ENCODE data around the gene GTPBP3. TPM values are rescaled to one million over a fixed set of nuclear protein-coding genes. Genes with fewer than 3 reads are reported as not detected.

GTPBP3 gene
- total and polyA plus RNA-seq, 9 of the 15 experiments (the other 6 are each of a cell fraction or from before 2014, with no cell fraction given): 4.9 to 124 (median 22.6) TPM

DNA sequence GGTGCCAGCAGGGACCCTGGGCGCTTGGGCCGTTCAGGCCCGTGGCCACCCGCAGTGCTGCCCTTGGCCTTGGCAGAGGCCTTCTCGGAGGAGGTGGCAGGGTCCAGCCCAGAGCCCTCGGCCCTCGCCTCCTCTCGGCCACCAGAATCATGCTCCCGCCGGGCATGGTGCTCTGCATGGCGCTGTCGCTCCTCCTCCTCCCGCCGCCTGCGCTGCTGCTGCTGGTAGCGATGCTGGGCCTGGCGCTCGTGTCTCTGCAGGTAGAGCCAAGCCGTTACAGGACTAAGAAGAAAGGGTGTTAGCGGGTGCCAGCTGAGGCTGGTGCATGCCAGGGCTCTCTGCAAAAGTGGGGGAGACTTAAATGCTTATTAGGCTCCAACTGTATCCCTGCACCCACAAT, 12.2 kb upstream of the GTPBP3 start (continued):
- TF ChIP-seq SMARCA5 (IDR thresholded peaks at IDR 0.05): no peak
- TF ChIP-seq, protein P1, sequence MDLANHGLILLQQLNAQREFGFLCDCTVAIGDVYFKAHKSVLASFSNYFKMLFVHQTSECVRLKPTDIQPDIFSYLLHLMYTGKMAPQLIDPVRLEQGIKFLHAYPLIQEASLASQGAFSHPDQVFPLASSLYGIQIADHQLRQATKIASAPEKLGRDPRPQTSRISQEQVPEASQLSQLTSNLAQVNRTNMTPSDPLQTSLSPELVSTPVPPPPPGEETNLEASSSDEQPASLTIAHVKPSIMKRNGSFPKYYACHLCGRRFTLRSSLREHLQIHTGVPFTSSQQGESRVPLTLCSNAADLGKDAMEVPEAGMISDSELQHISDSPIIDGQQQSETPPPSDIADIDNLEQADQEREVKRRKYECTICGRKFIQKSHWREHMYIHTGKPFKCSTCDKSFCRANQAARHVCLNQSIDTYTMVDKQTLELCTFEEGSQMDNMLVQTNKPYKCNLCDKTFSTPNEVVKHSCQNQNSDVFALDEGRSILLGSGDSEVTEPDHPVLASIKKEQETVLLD (IDR thresholded peaks at IDR 0.05): no peak
- TF ChIP-seq ZNF263 (CRISPR knock-in tag; IDR thresholded peaks at IDR 0.05; ENCODE audit: borderline replicate concordance): peak; percentile 49; the same call in 1 of the 2 replicates

DNA sequence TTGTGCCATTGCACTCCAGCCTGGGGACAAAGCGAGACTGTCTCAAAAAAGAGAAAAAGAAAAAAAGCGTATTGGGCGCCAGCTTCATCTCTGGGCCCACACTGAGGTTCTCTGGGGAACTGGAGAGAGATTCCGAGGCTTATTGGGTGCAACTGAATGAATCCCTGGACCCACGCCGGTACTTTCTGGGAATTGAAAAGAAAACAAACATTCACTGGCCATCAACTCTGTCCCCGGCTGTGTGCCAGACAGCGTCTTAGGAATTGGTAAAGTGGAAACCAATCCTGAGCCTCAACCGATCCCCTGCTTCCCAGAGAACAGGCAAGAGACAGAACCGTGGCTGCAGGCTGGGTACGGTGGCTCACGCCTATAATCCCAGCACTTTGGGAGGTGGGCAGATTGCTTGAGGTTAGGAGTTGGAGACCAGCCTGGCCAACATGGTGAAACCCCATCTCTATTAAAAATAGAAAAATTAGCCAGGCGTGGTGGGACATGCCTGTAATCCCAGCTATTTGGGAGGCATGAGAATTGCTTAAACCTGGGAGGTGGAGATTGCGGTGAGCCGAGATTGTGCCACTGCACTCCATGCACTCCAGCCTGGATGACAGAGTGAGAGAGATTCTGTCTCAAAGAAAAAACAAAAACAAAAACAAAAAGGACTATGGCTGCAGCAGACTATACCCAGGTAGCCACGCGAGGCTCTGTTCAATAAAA, 11.3 kb upstream of the GTPBP3 start:
- Histone ChIP-seq H3K9me1 (ENCODE audit: control insufficient read depth, insufficient read depth, low read length) (peaks cover 4% of the 10 kb centered on the region), H3K79me2 (ENCODE audit: control insufficient read depth, insufficient read depth, low read length) (no peaks in the 10 kb centered on the region), H3K4me1 (replicated peaks in 1 of 2; ENCODE audit: control insufficient read depth in 2 of 2, insufficient read depth in 2 of 2, low read length in 2 of 2) (peaks cover 3 to 56% of the 10 kb centered on the region in 2 experiments; a peak in 4 of 5 replicates), H3K9ac (ENCODE audit: insufficient read depth in 1 of 2, low read depth in 2 of 2, low read length in 2 of 2) (no peak overlapping the region), H3K4me3 (no peak overlapping the region), H3K27ac (ENCODE audit: extremely low read depth, low read depth, low read length) (no peak overlapping the region), H3K9me3 (replicated peaks; ENCODE audit: control insufficient read depth, insufficient read depth, low read depth, low read length) (no peaks in the 10 kb centered on the region), H3K4me2 (ENCODE audit: insufficient read depth, low read length) (no peak overlapping the region), H2AFZ (ENCODE audit: low read depth, low read length) (no peak overlapping the region), H4K20me1 (replicated peaks; ENCODE audit: control insufficient read depth, insufficient read depth, low read length) (no peaks in the 10 kb centered on the region; the same call in 1 of the 2 replicates), H3K36me3 (ENCODE audit: control insufficient read depth, insufficient read depth, low read length) (peaks cover 21% of the 10 kb centered on the region), H3K27me3 (ENCODE audit: control insufficient read depth in 2 of 2, insufficient read depth in 2 of 2, low read length in 2 of 2) (no peaks in the 10 kb centered on the region)
- intact Hi-C loops (cut with micrococcal nuclease) (no loop called here), in situ Hi-C loops (cut with MboI) (no loop called here)
- BruUV-seq (replicated peaks): no TSS peak
- CTCF ChIA-PET (ENCODE audit: low intra/inter-chr PET ratio): no interaction called here
- no peak for DNase-seq (ENCODE audit: extremely low read depth in 1 of 4, low spot score in 3 of 4)
- ATAC-seq: no peak
- POLR2A ChIA-PET: interaction anchor here (0.6 to 6.9 kb wide), 4 partner anchors 8 to 63 kb away, joined by 3 to 41 read pairs (median 8); partner anchors contain the start of genes ANO8 and DDA1
- FAIRE-seq: no peak
- WGBS (ENCODE audit: insufficient coverage, low coverage, missing lambda C conversion rate): 74% methylated on average over 17 of the region's 17 CpGs
- TF ChIP-seq NEUROD1 (IDR thresholded peaks at IDR 0.05; ENCODE audit: borderline replicate concordance, low read depth, low read length, partially characterized antibody): no peak
- TF ChIP-seq ZNF695 (CRISPR knock-in tag; IDR thresholded peaks at IDR 0.05): no peak
- TF ChIP-seq SAFB2 (IDR thresholded peaks at IDR 0.05; ENCODE audit: borderline replicate concordance, low read depth, low read length, severe bottlenecking): no peak
- TF ChIP-seq, protein P2, sequence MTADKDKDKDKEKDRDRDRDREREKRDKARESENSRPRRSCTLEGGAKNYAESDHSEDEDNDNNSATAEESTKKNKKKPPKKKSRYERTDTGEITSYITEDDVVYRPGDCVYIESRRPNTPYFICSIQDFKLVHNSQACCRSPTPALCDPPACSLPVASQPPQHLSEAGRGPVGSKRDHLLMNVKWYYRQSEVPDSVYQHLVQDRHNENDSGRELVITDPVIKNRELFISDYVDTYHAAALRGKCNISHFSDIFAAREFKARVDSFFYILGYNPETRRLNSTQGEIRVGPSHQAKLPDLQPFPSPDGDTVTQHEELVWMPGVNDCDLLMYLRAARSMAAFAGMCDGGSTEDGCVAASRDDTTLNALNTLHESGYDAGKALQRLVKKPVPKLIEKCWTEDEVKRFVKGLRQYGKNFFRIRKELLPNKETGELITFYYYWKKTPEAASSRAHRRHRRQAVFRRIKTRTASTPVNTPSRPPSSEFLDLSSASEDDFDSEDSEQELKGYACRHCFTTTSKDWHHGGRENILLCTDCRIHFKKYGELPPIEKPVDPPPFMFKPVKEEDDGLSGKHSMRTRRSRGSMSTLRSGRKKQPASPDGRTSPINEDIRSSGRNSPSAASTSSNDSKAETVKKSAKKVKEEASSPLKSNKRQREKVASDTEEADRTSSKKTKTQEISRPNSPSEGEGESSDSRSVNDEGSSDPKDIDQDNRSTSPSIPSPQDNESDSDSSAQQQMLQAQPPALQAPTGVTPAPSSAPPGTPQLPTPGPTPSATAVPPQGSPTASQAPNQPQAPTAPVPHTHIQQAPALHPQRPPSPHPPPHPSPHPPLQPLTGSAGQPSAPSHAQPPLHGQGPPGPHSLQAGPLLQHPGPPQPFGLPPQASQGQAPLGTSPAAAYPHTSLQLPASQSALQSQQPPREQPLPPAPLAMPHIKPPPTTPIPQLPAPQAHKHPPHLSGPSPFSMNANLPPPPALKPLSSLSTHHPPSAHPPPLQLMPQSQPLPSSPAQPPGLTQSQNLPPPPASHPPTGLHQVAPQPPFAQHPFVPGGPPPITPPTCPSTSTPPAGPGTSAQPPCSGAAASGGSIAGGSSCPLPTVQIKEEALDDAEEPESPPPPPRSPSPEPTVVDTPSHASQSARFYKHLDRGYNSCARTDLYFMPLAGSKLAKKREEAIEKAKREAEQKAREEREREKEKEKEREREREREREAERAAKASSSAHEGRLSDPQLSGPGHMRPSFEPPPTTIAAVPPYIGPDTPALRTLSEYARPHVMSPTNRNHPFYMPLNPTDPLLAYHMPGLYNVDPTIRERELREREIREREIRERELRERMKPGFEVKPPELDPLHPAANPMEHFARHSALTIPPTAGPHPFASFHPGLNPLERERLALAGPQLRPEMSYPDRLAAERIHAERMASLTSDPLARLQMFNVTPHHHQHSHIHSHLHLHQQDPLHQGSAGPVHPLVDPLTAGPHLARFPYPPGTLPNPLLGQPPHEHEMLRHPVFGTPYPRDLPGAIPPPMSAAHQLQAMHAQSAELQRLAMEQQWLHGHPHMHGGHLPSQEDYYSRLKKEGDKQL (CRISPR knock-in tag; IDR thresholded peaks at IDR 0.05; ENCODE audit: borderline replicate concordance): no peak
- TF ChIP-seq, protein P3, sequence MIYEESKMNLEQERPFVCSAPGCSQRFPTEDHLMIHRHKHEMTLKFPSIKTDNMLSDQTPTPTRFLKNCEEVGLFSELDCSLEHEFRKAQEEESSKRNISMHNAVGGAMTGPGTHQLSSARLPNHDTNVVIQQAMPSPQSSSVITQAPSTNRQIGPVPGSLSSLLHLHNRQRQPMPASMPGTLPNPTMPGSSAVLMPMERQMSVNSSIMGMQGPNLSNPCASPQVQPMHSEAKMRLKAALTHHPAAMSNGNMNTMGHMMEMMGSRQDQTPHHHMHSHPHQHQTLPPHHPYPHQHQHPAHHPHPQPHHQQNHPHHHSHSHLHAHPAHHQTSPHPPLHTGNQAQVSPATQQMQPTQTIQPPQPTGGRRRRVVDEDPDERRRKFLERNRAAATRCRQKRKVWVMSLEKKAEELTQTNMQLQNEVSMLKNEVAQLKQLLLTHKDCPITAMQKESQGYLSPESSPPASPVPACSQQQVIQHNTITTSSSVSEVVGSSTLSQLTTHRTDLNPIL (CRISPR knock-in tag; IDR thresholded peaks at IDR 0.05): no peak
- no peak for TF ChIP-seq TSC22D4 (tag; IDR thresholded peaks at IDR 0.05)
- TF ChIP-seq MBD2 (IDR thresholded peaks at IDR 0.05; ENCODE audit: borderline replicate concordance, low read depth): no peak
